HT1080 (cell line): ENCODE measurements around the gene CCDC167. TPM values are rescaled to one million over a fixed set of nuclear protein-coding genes. Genes with fewer than 3 reads are reported as not detected.

Source experiments
- total RNA-seq: library from RNA; depleted of rRNA; stranded (reverse); fragments of >200 nt; shearing (Covaris generic); gene quantifications from 2 replicates; pipeline ENCODE4 v1.2.3, GENCODE V29; 2014; rRNA removed

The CCDC167 gene
- total RNA-seq, 1 experiment from 2014 or later: 19.5 TPM

Other genes with a start within 250 kb of the CCDC167 start
- gene TBC1D22B, start 242.1 kb downstream of the CCDC167 start, total RNA-seq: 5.1 and 8.3 TPM in 2 replicates
- gene TMEM217, start 241.7 kb downstream of the CCDC167 start, total RNA-seq: 0.37 and 3.4 TPM in 2 replicates
- gene RNF8, start 145.9 kb downstream of the CCDC167 start, total RNA-seq: 22.5 and 23.8 TPM in 2 replicates
- gene CMTR1, start 66.7 kb downstream of the CCDC167 start, total RNA-seq: 25.7 and 27.3 TPM in 2 replicates
- 0.50 and 0.68 TPM in 2 replicates for gene MDGA1, start 198.0 kb upstream of the CCDC167 start, total RNA-seq